Esophagus (tissue), 2 donors: ENCODE results near the gene EIF5. TPM values are rescaled to one million over a fixed set of nuclear protein-coding genes. Genes with fewer than 3 reads are reported as not detected.

Source experiments
- H3K27ac ChIP-seq, 2 donors: one replicate each; pipeline ENCODE4 v1.5.1; 2013; ENCODE audit warnings: low read depth in 2 of 2, mild to moderate bottlenecking in 2 of 2, inconsistent platforms in 1 of 2, low read length in 1 of 2, moderate library complexity in 1 of 2
- H3K27me3 ChIP-seq, 2 donors: one replicate each; pipeline ENCODE4 v1.6.1; 2013; ENCODE audit warnings: low read length in 2 of 2, control low read depth in 1 of 2, mild to moderate bottlenecking in 1 of 2; ENCODE audit not compliant: insufficient read depth in 2 of 2, control insufficient read depth in 1 of 2
- H3K36me3 ChIP-seq, 2 donors: one replicate each; pipeline ENCODE4 v1.6.1; 2013; ENCODE audit warnings: low read length in 1 of 2; ENCODE audit not compliant: control insufficient read depth in 2 of 2, insufficient read depth in 2 of 2
- H3K4me1 ChIP-seq, 2 donors: one replicate each; pipeline ENCODE4 v1.6.1; 2013; ENCODE audit warnings: low read length in 1 of 2; ENCODE audit not compliant: control insufficient read depth in 2 of 2, insufficient read depth in 2 of 2
- H3K4me3 ChIP-seq, 2 donors: one replicate each; pipeline ENCODE4 v1.5.1; 2013; ENCODE audit warnings: low read length in 2 of 2, mild to moderate bottlenecking in 2 of 2, low read depth in 1 of 2, moderate library complexity in 1 of 2
- H3K9me3 ChIP-seq, 2 donors: one replicate each; pipeline ENCODE4 v1.6.1; 2013; ENCODE audit warnings: mild to moderate bottlenecking in 2 of 2, low read depth in 1 of 2, low read length in 1 of 2, moderate library complexity in 1 of 2; ENCODE audit not compliant: control insufficient read depth in 2 of 2, insufficient read depth in 1 of 2
- WGBS, 2 donors: extraction: QIAGEN DNeasy Blood & Tissue Kit; methylation state at CpG; one replicate each; pipeline ENCODE4 v1.1.7; 2013; 5-methylcytosine and 5-hydroxymethylcytosine counted together
- polyA plus RNA-seq, 2 donors: library from polyadenylated mRNA; stranded (reverse); fragments of 200-250 nt; gene quantifications; one replicate each; pipeline ENCODE4 v1.2.3, GENCODE V29; 2013
- donor health status: healthy with polysubstance abuse.
- donor health status: Bipolar disorder and iron deficiency.

Gene EIF5
- polyA plus RNA-seq, 2 donors: 62.6 to 125 TPM

DNA sequence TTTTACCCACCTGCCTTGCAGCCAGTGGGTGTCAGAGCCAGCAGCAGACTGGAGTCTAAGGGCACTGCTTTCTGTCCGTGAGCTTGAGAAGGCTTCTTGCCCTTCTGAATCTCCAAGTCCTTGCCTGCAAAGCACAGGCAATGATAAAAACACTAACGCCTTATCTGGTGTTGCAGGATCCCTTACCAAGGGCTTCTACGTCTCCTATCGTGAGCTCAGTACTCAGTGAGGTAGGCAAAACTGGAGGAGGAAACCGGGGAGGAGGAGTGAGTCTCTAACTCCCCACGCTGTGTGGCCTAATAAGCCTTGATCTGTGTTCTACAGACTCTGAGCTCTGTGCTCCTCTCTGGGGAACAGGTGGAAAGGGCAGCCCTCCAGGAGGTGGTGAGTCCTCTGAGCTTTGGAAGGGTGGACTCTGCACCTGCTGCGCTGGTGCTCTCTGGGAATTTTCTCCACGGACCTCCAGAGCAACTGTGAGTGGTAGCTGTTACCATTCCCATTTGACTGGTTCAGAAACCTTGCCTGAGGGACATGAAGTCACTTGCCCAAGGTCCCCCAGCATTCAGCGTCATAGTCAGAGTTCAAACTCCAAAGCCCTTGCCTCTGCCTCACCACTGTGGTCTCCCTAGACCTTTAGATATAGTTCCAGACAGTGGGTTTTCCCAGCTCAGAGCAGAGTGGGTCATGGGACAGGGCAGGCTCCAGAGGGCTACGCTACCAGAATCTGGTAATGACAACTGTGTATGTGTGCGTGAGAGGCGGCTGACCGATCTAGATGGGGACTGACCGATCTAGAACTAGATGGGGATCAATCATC, 44.2 kb downstream of the EIF5 start:
- H3K9me3 ChIP-seq: no peaks in the 10 kb centered on the region
- H3K4me1 ChIP-seq: peaks cover 0 to 4% of the 10 kb centered on the region in 2 donors
- H3K4me3 ChIP-seq: no peak overlapping the region
- 78 to 89% methylated on average over 14 of the region's 14 CpGs for WGBS, 2 donors
- no peaks in the 10 kb centered on the region for H3K36me3 ChIP-seq
- no peaks in the 10 kb centered on the region for H3K27me3 ChIP-seq
- H3K27ac ChIP-seq: peak overlapping the region in 1 of 2 donors; percentile 80

DNA sequence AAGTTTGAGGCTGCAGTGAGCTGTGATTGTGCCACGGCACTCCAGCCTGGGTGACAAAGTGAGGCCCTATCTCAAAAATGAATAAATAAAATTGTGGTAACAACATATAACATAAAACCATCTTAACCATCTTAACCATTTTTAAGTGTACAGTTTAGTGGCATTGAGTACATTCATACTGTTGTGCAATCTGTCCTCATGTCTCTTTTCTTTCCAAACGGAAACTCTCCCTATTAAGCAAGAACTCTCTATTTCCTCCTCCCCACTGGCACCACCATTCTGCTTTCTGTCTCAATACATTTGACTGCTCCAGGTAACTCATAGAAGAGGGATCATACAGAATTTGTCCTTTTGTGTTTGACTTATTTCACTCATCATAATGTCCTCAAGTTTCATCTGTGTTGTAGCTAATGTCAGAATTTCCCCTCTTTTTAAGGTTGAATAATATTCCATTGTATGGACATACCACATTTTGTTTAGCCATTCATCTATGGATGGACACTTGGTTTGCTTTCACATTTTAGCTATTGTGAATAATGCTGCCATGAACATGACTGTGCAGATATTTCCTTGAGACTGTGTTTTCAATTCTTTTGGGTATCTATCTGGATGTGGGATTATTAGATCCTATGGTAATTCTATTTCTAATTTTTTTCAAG, 46.8 kb downstream of the EIF5 start:
- Histone ChIP-seq H3K27ac (no peak overlapping the region), H3K27me3 (no peaks in the 10 kb centered on the region), H3K36me3 (no peaks in the 10 kb centered on the region), H3K4me3 (no peak overlapping the region), H3K9me3 (no peaks in the 10 kb centered on the region), H3K4me1 (peaks cover 4% of the 10 kb centered on the region in 2 donors)
- 0 to 31% methylated on average over 2 of the region's 2 CpGs for whole genome bisulfite sequencing, 2 donors

DNA sequence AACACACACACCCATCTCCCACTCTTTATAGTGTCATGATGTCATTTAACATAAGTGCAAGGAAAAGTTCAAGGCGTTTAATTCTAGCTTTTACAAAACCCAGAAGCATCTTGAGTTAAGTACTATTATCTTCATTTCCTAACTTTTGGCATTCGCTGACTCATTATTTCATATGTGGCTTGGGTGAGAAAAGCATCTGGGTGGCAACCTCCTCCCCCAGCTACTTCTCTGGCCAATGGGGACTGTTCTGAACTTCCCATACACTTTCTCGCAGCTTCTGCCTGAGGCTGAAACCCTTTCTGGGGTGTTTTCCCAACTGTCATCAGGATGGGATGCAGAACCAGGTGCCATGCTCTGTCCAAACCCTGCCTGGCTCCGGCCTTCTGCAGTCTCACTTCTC, 48.3 kb downstream of the EIF5 start:
- Histone ChIP-seq H3K4me3 (no peak overlapping the region), H3K36me3 (no peaks in the 10 kb centered on the region)

DNA sequence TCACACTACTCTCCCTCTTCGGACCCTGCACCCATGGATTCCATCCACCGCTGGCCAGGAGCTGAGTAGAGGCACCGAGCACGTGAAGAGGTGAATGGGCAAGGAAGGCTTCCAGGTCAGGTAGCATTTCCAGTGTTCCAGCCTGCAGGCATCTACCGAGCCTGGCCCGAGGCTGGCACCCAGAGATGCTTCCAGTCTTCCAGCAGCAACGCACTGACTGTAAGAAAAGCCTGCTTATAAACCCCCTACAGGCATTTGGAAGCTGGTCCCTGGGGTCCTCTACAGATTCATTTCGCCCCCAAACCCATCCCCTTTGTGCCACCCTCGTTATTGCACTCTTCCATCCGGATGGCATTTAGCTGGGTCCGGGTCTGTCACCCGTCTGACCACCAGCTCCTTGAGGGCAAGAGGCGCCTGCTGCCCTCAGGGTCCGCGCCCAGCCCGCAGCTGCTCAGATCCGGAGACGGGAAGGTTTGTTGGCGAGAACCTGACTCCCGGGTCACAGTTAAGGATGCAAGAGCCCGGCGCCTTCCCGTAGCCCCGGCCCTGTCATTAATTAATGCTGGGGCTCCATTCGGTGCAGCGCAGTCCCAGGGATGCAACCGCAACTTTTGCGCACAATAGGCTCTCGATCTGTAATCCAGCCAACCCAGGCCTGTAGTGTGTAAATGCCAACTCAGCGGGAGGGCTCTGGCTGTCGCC, 50.6 kb downstream of the EIF5 start:
- no peaks in the 10 kb centered on the region for H3K27me3 ChIP-seq
- no peaks in the 10 kb centered on the region for H3K36me3 ChIP-seq
- H3K4me1 ChIP-seq: peaks cover 0 to 6% of the 10 kb centered on the region in 2 donors
- H3K9me3 ChIP-seq: no peaks in the 10 kb centered on the region
- H3K4me3 ChIP-seq: peak overlapping the region; percentile 87 to 90
- 9% methylated on average over 31 of the region's 31 CpGs for WGBS, 2 donors
- peak overlapping the region; percentile 99 to 100 for H3K27ac ChIP-seq

More for the DNA sequence above, 48.3 kb downstream of the EIF5 start:
- Histone ChIP-seq H3K9me3 (no peaks in the 10 kb centered on the region), H3K4me1 (peaks cover 4% of the 10 kb centered on the region in 2 donors), H3K27me3 (no peaks in the 10 kb centered on the region), H3K27ac (no peak overlapping the region)
- WGBS, 2 donors: 52 to 58% methylated on average over 4 of the region's 4 CpGs

DNA sequence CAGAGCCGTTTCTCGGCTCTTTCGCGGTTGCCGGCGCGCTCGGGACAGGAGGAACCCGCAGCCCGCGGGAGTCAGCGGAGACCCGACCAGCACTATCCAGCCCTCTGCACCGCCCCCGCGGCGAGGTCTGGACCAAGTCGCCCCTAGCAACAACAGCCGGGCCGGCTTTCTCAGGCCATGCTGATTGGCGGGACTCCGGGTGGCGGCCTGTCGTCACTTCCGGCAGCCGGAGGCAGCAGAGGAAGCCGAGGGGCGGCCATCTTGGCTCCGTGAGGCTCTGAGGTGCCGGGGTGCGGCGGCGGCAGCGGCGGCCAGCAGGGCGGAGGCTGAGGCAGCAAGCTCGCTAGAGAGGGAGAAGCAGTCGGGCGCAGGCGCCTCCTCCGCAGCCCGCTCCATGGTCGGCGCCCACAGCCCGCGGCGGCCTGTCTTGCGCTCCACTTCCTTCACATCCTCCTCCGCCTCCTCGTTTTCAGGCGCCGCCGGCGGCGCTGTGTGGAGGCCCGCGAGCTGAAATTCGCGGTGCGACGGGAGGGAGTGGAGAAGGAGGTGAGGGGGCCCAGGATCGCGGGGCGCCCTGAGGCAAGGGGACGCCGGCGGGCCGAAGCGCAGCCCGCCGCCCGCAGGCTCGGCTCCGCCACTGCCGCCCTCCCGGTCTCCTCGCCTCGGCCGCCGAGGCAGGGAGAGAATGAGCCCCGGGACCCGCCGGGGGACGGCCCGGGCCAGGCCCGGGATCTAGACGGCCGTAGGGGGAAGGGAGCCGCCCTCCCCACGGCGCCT, 51.3 kb downstream of the EIF5 start, which contains the start of gene MARK3:
TSS of gene MARK3 (plus strand) at position 264 of the 777 bp plus-strand sequence. CDS start 615 bp downstream, outside the sequence.
- peak within 1 kb of the TSS; percentile 99 to 100 for H3K27ac ChIP-seq
- 1% methylated on average over 72 to 91 of the region's 91 CpGs for WGBS, 2 donors
- peak within 1 kb of the TSS; percentile 87 to 90 for H3K4me3 ChIP-seq
- H3K4me1 ChIP-seq: peaks cover 0 to 6% of the 10 kb centered on the region in 2 donors
- H3K27me3 ChIP-seq: no peaks in the 10 kb centered on the region
- no peaks in the 10 kb centered on the region for H3K36me3 ChIP-seq
- H3K9me3 ChIP-seq: no peaks in the 10 kb centered on the region

DNA sequence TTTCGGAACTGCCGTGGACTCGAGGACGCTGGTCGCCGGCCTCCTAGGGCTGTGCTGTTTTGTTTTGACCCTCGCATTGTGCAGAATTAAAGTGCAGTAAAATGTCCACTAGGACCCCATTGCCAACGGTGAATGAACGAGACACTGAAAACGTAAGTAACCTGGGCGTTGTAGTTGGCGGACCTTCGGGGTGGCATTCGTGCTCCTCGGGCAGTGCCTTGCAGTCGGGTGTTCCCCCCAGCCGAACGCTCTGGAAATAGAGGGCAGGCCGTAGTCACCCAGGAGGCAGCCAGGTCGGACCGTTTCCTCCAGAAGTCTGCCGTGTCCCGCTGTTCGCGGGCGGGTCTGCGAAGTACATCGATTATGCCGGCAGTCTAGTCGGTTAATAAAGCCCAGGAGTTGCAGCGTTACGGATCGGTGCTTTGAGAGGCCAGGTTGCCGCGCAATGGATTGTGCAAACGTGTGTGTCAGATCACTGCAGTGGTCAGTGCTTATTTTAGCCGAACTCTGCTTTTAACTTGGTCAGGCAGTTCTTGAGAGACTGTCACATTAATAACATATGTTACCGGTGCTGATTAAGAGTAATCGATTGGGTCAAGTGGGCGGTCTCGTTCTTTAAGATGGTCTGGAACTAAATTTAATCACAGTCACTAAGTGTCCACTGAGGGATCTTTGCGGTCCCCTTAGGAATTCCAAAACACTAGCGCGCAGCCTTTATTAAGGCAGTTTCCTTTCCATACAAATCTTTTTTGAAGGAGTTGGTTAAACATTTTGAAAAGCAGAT, 52.1 kb downstream of the EIF5 start:
- peak overlapping the region; percentile 99 to 100 for H3K27ac ChIP-seq
- H3K27me3 ChIP-seq: no peaks in the 10 kb centered on the region
- 0 to 1% methylated on average over 44 of the region's 44 CpGs for WGBS, 2 donors
- no peaks in the 10 kb centered on the region for H3K36me3 ChIP-seq
- peaks cover 0 to 6% of the 10 kb centered on the region in 2 donors for H3K4me1 ChIP-seq
- H3K9me3 ChIP-seq: no peaks in the 10 kb centered on the region
- peak overlapping the region; percentile 87 to 90 for H3K4me3 ChIP-seq

DNA sequence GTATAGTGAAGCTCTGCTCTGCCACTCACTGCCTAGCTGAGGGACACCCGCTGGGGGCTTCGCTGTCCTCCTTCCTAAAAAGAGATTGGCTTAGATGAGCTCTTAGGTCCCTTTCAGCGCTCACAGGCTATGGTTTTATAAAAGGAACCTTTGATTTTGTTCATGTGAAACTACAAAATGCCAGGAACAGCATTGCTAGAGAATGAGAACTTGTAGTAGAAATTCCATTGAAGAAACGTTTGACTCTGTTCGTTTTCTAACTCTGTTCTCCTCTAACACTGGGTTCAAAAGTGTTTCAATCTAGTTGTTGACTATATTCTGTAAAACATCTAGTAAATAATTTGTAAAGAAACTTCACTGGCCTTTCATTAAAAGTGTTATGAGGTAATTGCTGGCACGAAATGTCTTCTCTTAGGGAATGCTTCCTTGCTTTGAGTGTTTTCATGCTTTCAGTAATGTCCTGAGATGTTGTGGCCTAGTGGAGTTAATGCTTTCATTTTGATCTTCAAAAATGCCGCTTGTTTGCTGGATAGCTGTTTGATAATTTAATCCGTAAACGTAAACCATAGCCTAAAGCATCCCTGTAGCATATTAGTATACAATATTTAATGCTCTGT, 52.8 kb downstream of the EIF5 start:
- WGBS, 2 donors: 6 to 9% methylated on average over 9 of the region's 9 CpGs
- Histone ChIP-seq H3K27ac (peak overlapping the region; percentile 99 to 100), H3K9me3 (no peaks in the 10 kb centered on the region), H3K4me3 (peak overlapping the region; percentile 87 to 90), H3K4me1 (peaks cover 0 to 6% of the 10 kb centered on the region in 2 donors), H3K27me3 (no peaks in the 10 kb centered on the region), H3K36me3 (no peaks in the 10 kb centered on the region)

DNA sequence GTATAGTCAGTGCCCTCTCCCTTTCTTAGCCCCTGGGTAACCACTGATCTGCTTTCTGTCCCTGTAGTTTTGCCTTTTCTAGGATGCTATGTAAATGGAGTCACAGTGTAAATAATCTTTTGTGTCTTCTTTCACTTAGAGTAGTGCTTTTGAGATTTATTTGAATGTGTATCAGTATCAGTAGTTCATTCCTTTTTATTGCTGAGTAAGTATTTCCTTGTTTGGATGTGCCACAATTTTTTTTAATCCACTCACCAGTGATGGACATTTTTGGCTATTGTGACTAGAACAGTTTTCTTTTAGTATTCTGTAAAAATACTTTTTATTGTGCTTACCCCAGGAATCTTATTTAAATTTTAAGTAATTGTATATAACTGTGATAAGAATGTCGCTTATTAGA, 54.6 kb downstream of the EIF5 start:
- 97 to 98% methylated on average over 1 of the region's 1 CpG for WGBS, 2 donors
- Histone ChIP-seq H3K27me3 (no peaks in the 10 kb centered on the region), H3K27ac (no peak overlapping the region), H3K9me3 (no peaks in the 10 kb centered on the region), H3K4me3 (no peak overlapping the region), H3K4me1 (peaks cover 0 to 6% of the 10 kb centered on the region in 2 donors), H3K36me3 (no peaks in the 10 kb centered on the region)
